Fibroblast of the aortic adventitia (primary cell): Measurements from ENCODE around the gene NIPA2. TPM values are rescaled to one million over a fixed set of nuclear protein-coding genes. Genes with fewer than 3 reads are reported as not detected.

Experiments
- DNase-seq: peaks from one replicate; pipeline ENCODE4 v3.0.0-alpha.2; 2010; ENCODE audit warnings: low read depth
- H3K4me3 ChIP-seq: 2 replicates; pipeline ENCODE4 v1.5.1; 2011; ENCODE audit warnings: low read depth, mild to moderate bottlenecking, control low read depth, low read length, moderate library complexity
- total RNA-seq: library from RNA; depleted of rRNA; stranded (reverse); fragments of >200 nt; gene quantifications from 2 replicates; pipeline ENCODE4 v1.2.3, GENCODE V29; 2012; ENCODE audit warnings: low replicate concordance
- TF ChIP-seq, protein P1 (sequence below): IDR thresholded peaks from 2 replicates; pipeline ENCODE4 v1.5.1; 2011; ENCODE audit warnings: mild to moderate bottlenecking, low read length, control low read depth, inconsistent platforms; ENCODE audit not compliant: insufficient read depth

Gene NIPA2
- total RNA-seq, 1 donor, result 75.3 TPM

DNA sequence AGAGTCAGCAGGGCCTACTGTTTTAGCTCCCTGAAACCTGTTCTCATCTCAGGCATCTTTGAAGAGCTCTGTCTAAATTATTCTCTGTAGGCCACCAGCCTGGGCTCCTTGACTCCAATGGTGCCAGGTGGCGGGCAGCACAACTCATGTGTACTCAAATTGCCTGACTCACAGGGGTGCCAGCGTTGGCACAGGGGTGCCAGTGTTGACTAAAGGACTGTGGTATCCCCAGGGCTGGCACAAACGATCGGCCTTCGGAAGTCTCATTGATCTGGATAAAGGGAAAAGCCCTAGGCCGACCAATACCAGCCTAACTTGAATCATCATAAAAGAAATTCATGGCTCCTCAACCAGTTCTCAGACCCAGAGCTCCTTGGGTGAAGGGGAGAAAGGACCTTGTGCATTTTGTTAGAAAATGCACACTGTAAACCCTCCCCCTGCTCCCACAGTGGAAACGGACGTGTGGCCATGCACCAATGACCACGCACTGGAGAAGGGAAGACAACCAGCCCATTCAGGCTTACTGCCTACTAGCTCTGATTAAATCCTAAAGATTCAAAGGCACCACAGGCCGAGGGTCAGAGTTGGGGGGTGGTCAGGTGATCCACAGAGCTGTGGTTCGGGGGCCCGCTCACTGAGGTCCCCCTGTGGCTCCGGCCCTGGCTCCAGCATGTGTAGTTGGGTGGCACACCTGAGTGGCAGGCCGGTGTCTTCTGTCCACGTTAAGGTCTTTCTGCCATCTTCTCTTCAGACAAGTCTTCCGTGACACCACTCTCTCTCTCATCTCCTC is 68.9 kb downstream of the NIPA2 start:
- no peak overlapping the region for H3K4me3 ChIP-seq
- no peak for DNase-seq
- TF ChIP-seq, protein P1, sequence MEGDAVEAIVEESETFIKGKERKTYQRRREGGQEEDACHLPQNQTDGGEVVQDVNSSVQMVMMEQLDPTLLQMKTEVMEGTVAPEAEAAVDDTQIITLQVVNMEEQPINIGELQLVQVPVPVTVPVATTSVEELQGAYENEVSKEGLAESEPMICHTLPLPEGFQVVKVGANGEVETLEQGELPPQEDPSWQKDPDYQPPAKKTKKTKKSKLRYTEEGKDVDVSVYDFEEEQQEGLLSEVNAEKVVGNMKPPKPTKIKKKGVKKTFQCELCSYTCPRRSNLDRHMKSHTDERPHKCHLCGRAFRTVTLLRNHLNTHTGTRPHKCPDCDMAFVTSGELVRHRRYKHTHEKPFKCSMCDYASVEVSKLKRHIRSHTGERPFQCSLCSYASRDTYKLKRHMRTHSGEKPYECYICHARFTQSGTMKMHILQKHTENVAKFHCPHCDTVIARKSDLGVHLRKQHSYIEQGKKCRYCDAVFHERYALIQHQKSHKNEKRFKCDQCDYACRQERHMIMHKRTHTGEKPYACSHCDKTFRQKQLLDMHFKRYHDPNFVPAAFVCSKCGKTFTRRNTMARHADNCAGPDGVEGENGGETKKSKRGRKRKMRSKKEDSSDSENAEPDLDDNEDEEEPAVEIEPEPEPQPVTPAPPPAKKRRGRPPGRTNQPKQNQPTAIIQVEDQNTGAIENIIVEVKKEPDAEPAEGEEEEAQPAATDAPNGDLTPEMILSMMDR, result no peak

- no peak overlapping the region for H3K4me3 ChIP-seq
- TF ChIP-seq, protein P1, result no peak
- no peak for DNase-seq
These were observed 70.4 kb downstream of the NIPA2 start for GRCh38 chr15:22908830-22909229.

GRCh38 chr15:22911306-22911705 is 72.8 kb downstream of the NIPA2 start:
- H3K4me3 ChIP-seq, result no peak overlapping the region
- no peak for DNase-seq
- TF ChIP-seq, protein P1, result no peak

- TF ChIP-seq, protein P1, result no peak
- DNase-seq, result no peak
These were observed 73.8 kb downstream of the NIPA2 start for GRCh38 chr15:22912256-22912655.

GRCh38 chr15:22913646-22914380 is 75.3 kb downstream of the NIPA2 start:
- TF ChIP-seq, protein P1, result no peak
- DNase-seq, result no peak
- no peak overlapping the region for H3K4me3 ChIP-seq

More at GRCh38 chr15:22912256-22912655, 73.8 kb downstream of the NIPA2 start:
- H3K4me3 ChIP-seq, result no peak overlapping the region

GRCh38 chr15:22915866-22916515 is 77.5 kb downstream of the NIPA2 start:
- DNase-seq, result no peak
- H3K4me3 ChIP-seq, result no peak overlapping the region
- TF ChIP-seq, protein P1, result no peak
